WTC11 (cell line): ENCODE measurements around the gene VPREB3. TPM values are rescaled to one million over a fixed set of nuclear protein-coding genes. Genes with fewer than 3 reads are reported as not detected.

ENCODE experiments used
- ATAC-seq: fragments of 200-7000 bp; cut with Tn5 transposase; 2 replicates; pipeline ENCODE4 v1.10.0; 2021; ENCODE audit warnings: mild to moderate bottlenecking, moderate library complexity
- CTCF ChIA-PET: fragments of 300-600 bp; sonication (Branson Sonifier 250); formaldehyde crosslinking; loops from one replicate; lab custom pipeline; 2021; ENCODE audit warnings: antibody characterized with exemption; lab: Charles Lee
- POLR2A ChIA-PET: fragments of 350-600 bp; sonication (Branson Sonifier 250); formaldehyde crosslinking; loops from one replicate; lab custom pipeline; 2021; ENCODE audit warnings: antibody characterized with exemption; lab: Charles Lee
- DNase-seq: peaks from one replicate; pipeline ENCODE4 v3.0.0; 2021; ENCODE audit warnings: low spot score
- H3K27ac Mint-ChIP-seq: 2 replicates; pipeline ENCODE4 v1.8.0; 2021; ENCODE audit warnings: mixed read lengths
- H3K27me3 Mint-ChIP-seq: 2 replicates; pipeline ENCODE4 v1.8.0; 2021; ENCODE audit warnings: low read depth, mild to moderate bottlenecking, moderate library complexity, mixed read lengths
- H3K36me3 Mint-ChIP-seq: 2 replicates; pipeline ENCODE4 v1.8.0; 2021; ENCODE audit warnings: mixed read lengths
- H3K4me1 Mint-ChIP-seq: 2 replicates; pipeline ENCODE4 v1.8.0; 2022; ENCODE audit warnings: mixed read lengths
- H3K4me3 Mint-ChIP-seq: 2 replicates; pipeline ENCODE4 v1.8.0; 2021; ENCODE audit warnings: mild to moderate bottlenecking, moderate library complexity, mixed read lengths
- H3K9me3 Mint-ChIP-seq: 2 replicates; pipeline ENCODE4 v1.8.0; 2021; ENCODE audit warnings: mixed read lengths
- ARID4B ChIP-seq: sonication (generic); formaldehyde crosslinking; IDR thresholded peaks from 2 replicates; pipeline ENCODE4 v1.8.0; 2023; ENCODE audit warnings: missing genetic modification reagents, mild to moderate bottlenecking, borderline replicate concordance
- ATF1 ChIP-seq: sonication (generic); formaldehyde crosslinking; IDR thresholded peaks from 2 replicates; pipeline ENCODE4 v1.8.1; 2023; ENCODE audit warnings: mild to moderate bottlenecking, moderate library complexity, missing genetic modification reagents
- ATF3 ChIP-seq: sonication (generic); formaldehyde crosslinking; conservative IDR thresholded peaks from 2 replicates; pipeline ENCODE4 v1.8.1; 2022; ENCODE audit warnings: mild to moderate bottlenecking, missing genetic modification reagents
- CDX4 ChIP-seq: fragments of 250-450 bp; sonication (Bioruptor Pico); IDR thresholded peaks from 2 replicates; pipeline ENCODE4 v1.9.0; 2021; ENCODE audit warnings: moderate library complexity, mild to moderate bottlenecking, inconsistent platforms, borderline replicate concordance
- CREM ChIP-seq: sonication (generic); formaldehyde crosslinking; IDR thresholded peaks from 2 replicates; pipeline ENCODE4 v1.8.1; 2022; ENCODE audit warnings: mild to moderate bottlenecking, missing genetic modification reagents, moderate library complexity
- EMX1 ChIP-seq: fragments of 250-450 bp; sonication (Bioruptor Pico); IDR thresholded peaks from 2 replicates; pipeline ENCODE4 v1.8.0; 2021; ENCODE audit warnings: mild to moderate bottlenecking
- FOXK1 ChIP-seq: sonication (generic); formaldehyde crosslinking; IDR thresholded peaks from 2 replicates; pipeline ENCODE4 v1.8.0; 2022; ENCODE audit warnings: mild to moderate bottlenecking, moderate library complexity, missing genetic modification reagents
- FOXP1 ChIP-seq: sonication (generic); formaldehyde crosslinking; IDR thresholded peaks from 2 replicates; pipeline ENCODE4 v1.8.0; 2022; ENCODE audit warnings: missing genetic modification reagents, mild to moderate bottlenecking, moderate library complexity, borderline replicate concordance
- HMGA2 ChIP-seq: fragments of 250-450 bp; sonication (Bioruptor Pico); IDR thresholded peaks from 2 replicates; pipeline ENCODE4 v1.4.0; 2021; ENCODE audit warnings: mild to moderate bottlenecking, moderate library complexity
- MYBL2 ChIP-seq: sonication (generic); formaldehyde crosslinking; IDR thresholded peaks from 2 replicates; pipeline ENCODE4 v1.8.1; 2023; ENCODE audit warnings: mild to moderate bottlenecking, moderate library complexity, missing genetic modification reagents
- NFATC4 ChIP-seq: fragments of 250-450 bp; sonication (Bioruptor Pico); IDR thresholded peaks from 2 replicates; pipeline ENCODE4 v1.9.0; 2021; ENCODE audit warnings: mild to moderate bottlenecking
- NR1H2 ChIP-seq: sonication (generic); formaldehyde crosslinking; IDR thresholded peaks from 2 replicates; pipeline ENCODE4 v1.9.0; 2021; ENCODE audit warnings: mild to moderate bottlenecking, moderate library complexity, missing genetic modification reagents
- PRDM15 ChIP-seq: sonication (generic); formaldehyde crosslinking; IDR thresholded peaks from 2 replicates; pipeline ENCODE4 v1.8.0; 2022; ENCODE audit warnings: missing genetic modification reagents
- STAT6 ChIP-seq: sonication (generic); formaldehyde crosslinking; conservative IDR thresholded peaks from 2 replicates; pipeline ENCODE4 v1.8.1; 2023; ENCODE audit warnings: mild to moderate bottlenecking, low read depth, missing genetic modification reagents, moderate library complexity
- ZBTB21 ChIP-seq: sonication (generic); formaldehyde crosslinking; IDR thresholded peaks from 2 replicates; pipeline ENCODE4 v1.8.1; 2023; ENCODE audit warnings: mild to moderate bottlenecking, missing genetic modification reagents, borderline replicate concordance
- ZNF121 ChIP-seq: sonication (generic); formaldehyde crosslinking; IDR thresholded peaks from 2 replicates; pipeline ENCODE4 v1.8.0; 2023; ENCODE audit warnings: missing genetic modification reagents
- ZNF138 ChIP-seq: sonication (generic); formaldehyde crosslinking; conservative IDR thresholded peaks from 2 replicates; pipeline ENCODE4 v1.8.1; 2022; ENCODE audit warnings: mild to moderate bottlenecking, moderate library complexity, missing genetic modification reagents
- total RNA-seq: library from RNA; stranded (reverse); gene quantifications from 3 replicates; pipeline ENCODE4 v1.2.3, GENCODE V29; 2021

VPREB3 gene
- total RNA-seq, 1 experiment from 2014 or later: 0.81 TPM

GRCh38 chr22:23793326-23793725 lies 39.1 kb upstream of the VPREB3 start (continued):
- TF ChIP-seq ARID4B (CRISPR knock-in tag): no peak
- no peak for TF ChIP-seq CREM
- no peak for TF ChIP-seq ZNF121 (CRISPR knock-in tag)
- TF ChIP-seq, all 79 proteins: peak for 0

- Mint-ChIP-seq H3K27me3 (no peaks in the 10 kb centered on the region), H3K4me3 (no peak overlapping the region), H3K27ac (peak overlapping the region; percentile 68; the same call in 1 of the 2 replicates), H3K36me3 (peaks cover 56% of the 10 kb centered on the region), H3K4me1 (peaks cover 24% of the 10 kb centered on the region), H3K9me3 (peaks cover 7% of the 10 kb centered on the region; the same call in 1 of the 2 replicates)
- CTCF ChIA-PET: interaction anchor here (0.9 kb wide), 1 partner anchor 21 kb away, joined by 3 read pairs; no protein-coding TSS in a partner anchor
- POLR2A ChIA-PET: no interaction called here
- no peak for DNase-seq
- ATAC-seq: no peak
- TF ChIP-seq CDX4 (no peak), STAT6 (CRISPR knock-in tag) (no peak), PRDM15 (CRISPR knock-in tag) (no peak), FOXP1 (CRISPR knock-in tag) (no peak), HMGA2 (no peak), ATF3 (CRISPR knock-in tag) (no peak), MYBL2 (CRISPR knock-in tag) (no peak), ATF1 (CRISPR knock-in tag) (no peak), ZNF121 (CRISPR knock-in tag) (no peak), NFATC4 (CRISPR knock-in tag) (no peak), ZBTB21 (no peak), ARID4B (CRISPR knock-in tag) (no peak), FOXK1 (CRISPR knock-in tag) (no peak), ZNF138 (CRISPR knock-in tag) (no peak), NR1H2 (CRISPR knock-in tag) (no peak), EMX1 (CRISPR knock-in tag) (no peak)
Observed at GRCh38 chr22:23791738-23792645, 37.8 kb upstream of the VPREB3 start.
